ENCODE results near the gene TLE4. TPM values are rescaled to one million over a fixed set of nuclear protein-coding genes. Genes with fewer than 3 reads are reported as not detected.

The TLE4 gene
- total RNA-seq, 1 experiment from 2014 or later, result 8.7 TPM

- no peak for TF ChIP-seq CTCF (IDR thresholded peaks at IDR 0.05; ENCODE audit: unreplicated experiment)
- CTCF ChIA-PET, result no interaction called here
- intact Hi-C loops (cut with micrococcal nuclease), result no loop called here
- Mint-ChIP-seq H3K36me3 (ENCODE audit: insufficient read depth, unreplicated experiment) (no peaks in the 10 kb centered on the region), H3K9me3 (ENCODE audit: unreplicated experiment) (no peaks in the 10 kb centered on the region), H3K4me3 (ENCODE audit: unreplicated experiment) (no peak overlapping the region), H3K27me3 (ENCODE audit: insufficient read depth, unreplicated experiment) (no peaks in the 10 kb centered on the region), H3K27ac (ENCODE audit: low read depth, unreplicated experiment) (no peak overlapping the region), H3K4me1 (ENCODE audit: insufficient read depth, unreplicated experiment) (peaks cover 12% of the 10 kb centered on the region)
- POLR2A ChIA-PET, result no interaction called here
- DNase-seq (ENCODE audit: unreplicated experiment), result no peak
- BruUV-seq (replicated peaks), result no TSS peak
These were observed 112.3 kb downstream of the TLE4 start for GRCh38 chr9:79684059-79684458.

- intact Hi-C loops (cut with micrococcal nuclease), result no loop called here
- H3K27me3 Mint-ChIP-seq (ENCODE audit: insufficient read depth, unreplicated experiment), result no peaks in the 10 kb centered on the region
- ChIA-PET POLR2A (no interaction called here), CTCF (interaction anchor here (0.6 to 0.7 kb wide), 2 partner anchors 84 to 376 kb away, joined by 3 read pairs; no protein-coding TSS in a partner anchor)
- TF ChIP-seq CTCF (IDR thresholded peaks at IDR 0.05; ENCODE audit: unreplicated experiment), result no peak
- no peaks in the 10 kb centered on the region for H3K36me3 Mint-ChIP-seq (ENCODE audit: insufficient read depth, unreplicated experiment)
- DNase-seq (ENCODE audit: unreplicated experiment), result peak; percentile 69
- peaks cover 12% of the 10 kb centered on the region for H3K4me1 Mint-ChIP-seq (ENCODE audit: insufficient read depth, unreplicated experiment)
- H3K27ac Mint-ChIP-seq (ENCODE audit: low read depth, unreplicated experiment), result no peak overlapping the region
- BruUV-seq (replicated peaks), result no TSS peak
- H3K4me3 Mint-ChIP-seq (ENCODE audit: unreplicated experiment), result no peak overlapping the region
- H3K9me3 Mint-ChIP-seq (ENCODE audit: unreplicated experiment), result no peaks in the 10 kb centered on the region
These were observed 113.2 kb downstream of the TLE4 start for GRCh38 chr9:79684711-79685575.

- BruUV-seq (replicated peaks), result no TSS peak
- H3K27ac Mint-ChIP-seq (ENCODE audit: low read depth, unreplicated experiment), result peak overlapping the region; percentile 73
- POLR2A ChIA-PET, result no interaction called here
- peaks cover 12% of the 10 kb centered on the region for H3K4me1 Mint-ChIP-seq (ENCODE audit: insufficient read depth, unreplicated experiment)
- no peak for TF ChIP-seq CTCF (IDR thresholded peaks at IDR 0.05; ENCODE audit: unreplicated experiment)
- no peak overlapping the region for H3K4me3 Mint-ChIP-seq (ENCODE audit: unreplicated experiment)
- no peaks in the 10 kb centered on the region for H3K36me3 Mint-ChIP-seq (ENCODE audit: insufficient read depth, unreplicated experiment)
- CTCF ChIA-PET, result interaction anchor here (0.7 kb wide), 1 partner anchor 84 kb away, joined by 3 read pairs; no protein-coding TSS in a partner anchor
- intact Hi-C loops (cut with micrococcal nuclease), result no loop called here
- no peaks in the 10 kb centered on the region for H3K9me3 Mint-ChIP-seq (ENCODE audit: unreplicated experiment)
- H3K27me3 Mint-ChIP-seq (ENCODE audit: insufficient read depth, unreplicated experiment), result no peaks in the 10 kb centered on the region
- no peak for DNase-seq (ENCODE audit: unreplicated experiment)
These were observed 113.8 kb downstream of the TLE4 start for GRCh38 chr9:79685577-79685976.

GRCh38 chr9:79686381-79687130 lies 114.8 kb downstream of the TLE4 start:
- TF ChIP-seq CTCF (IDR thresholded peaks at IDR 0.05; ENCODE audit: unreplicated experiment), result no peak
- DNase-seq (ENCODE audit: unreplicated experiment), result peak; percentile 68
- Mint-ChIP-seq H3K4me3 (ENCODE audit: unreplicated experiment) (no peak overlapping the region), H3K4me1 (ENCODE audit: insufficient read depth, unreplicated experiment) (peaks cover 12% of the 10 kb centered on the region), H3K27ac (ENCODE audit: low read depth, unreplicated experiment) (peak overlapping the region; percentile 73), H3K9me3 (ENCODE audit: unreplicated experiment) (no peaks in the 10 kb centered on the region), H3K27me3 (ENCODE audit: insufficient read depth, unreplicated experiment) (no peaks in the 10 kb centered on the region), H3K36me3 (ENCODE audit: insufficient read depth, unreplicated experiment) (no peaks in the 10 kb centered on the region)
- POLR2A ChIA-PET, result no interaction called here
- intact Hi-C loops (cut with micrococcal nuclease), result no loop called here
- no TSS peak for BruUV-seq (replicated peaks)
- CTCF ChIA-PET, result interaction anchor here (0.6 kb wide), 1 partner anchor 164 kb away, joined by 3 read pairs; no protein-coding TSS in a partner anchor
